Measurements from ENCODE around the gene PRKAG2.

DNA sequence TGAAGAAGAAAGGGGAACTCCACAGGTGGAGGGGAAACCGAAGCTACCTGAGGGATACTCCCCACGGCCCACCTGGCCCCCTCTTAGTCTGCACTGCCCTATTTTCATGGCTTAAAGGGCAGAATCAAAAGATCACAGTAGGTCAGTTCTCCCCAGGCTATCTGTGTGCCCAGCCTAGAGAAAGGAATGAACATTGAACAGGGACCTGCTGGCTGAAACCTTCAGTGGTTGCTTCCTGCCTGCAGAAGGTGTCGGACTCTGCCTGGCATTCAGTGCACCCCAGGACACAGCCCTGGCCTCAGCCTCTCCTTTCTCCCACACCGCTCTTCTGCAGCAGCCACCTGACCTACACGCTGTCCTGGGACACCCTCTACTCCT is 74.5 kb downstream of the PRKAG2 start:
- TF ChIP-seq EP300 (IDR thresholded peaks at IDR 0.05; ENCODE audit: borderline replicate concordance) = no peak
- no peak for TF ChIP-seq TEAD4 (IDR thresholded peaks at IDR 0.05)
- TF ChIP-seq CEBPB (IDR thresholded peaks at IDR 0.05) = no peak
- TF ChIP-seq, protein P1, sequence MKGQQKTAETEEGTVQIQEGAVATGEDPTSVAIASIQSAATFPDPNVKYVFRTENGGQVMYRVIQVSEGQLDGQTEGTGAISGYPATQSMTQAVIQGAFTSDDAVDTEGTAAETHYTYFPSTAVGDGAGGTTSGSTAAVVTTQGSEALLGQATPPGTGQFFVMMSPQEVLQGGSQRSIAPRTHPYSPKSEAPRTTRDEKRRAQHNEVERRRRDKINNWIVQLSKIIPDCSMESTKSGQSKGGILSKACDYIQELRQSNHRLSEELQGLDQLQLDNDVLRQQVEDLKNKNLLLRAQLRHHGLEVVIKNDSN (IDR thresholded peaks at IDR 0.05) = no peak
- TF ChIP-seq TAF1 (IDR thresholded peaks at IDR 0.05; ENCODE audit: low read depth) = no peak
- TF ChIP-seq RAD21 (IDR thresholded peaks at IDR 0.05; ENCODE audit: low read depth) = no peak
- TF ChIP-seq, protein P2, sequence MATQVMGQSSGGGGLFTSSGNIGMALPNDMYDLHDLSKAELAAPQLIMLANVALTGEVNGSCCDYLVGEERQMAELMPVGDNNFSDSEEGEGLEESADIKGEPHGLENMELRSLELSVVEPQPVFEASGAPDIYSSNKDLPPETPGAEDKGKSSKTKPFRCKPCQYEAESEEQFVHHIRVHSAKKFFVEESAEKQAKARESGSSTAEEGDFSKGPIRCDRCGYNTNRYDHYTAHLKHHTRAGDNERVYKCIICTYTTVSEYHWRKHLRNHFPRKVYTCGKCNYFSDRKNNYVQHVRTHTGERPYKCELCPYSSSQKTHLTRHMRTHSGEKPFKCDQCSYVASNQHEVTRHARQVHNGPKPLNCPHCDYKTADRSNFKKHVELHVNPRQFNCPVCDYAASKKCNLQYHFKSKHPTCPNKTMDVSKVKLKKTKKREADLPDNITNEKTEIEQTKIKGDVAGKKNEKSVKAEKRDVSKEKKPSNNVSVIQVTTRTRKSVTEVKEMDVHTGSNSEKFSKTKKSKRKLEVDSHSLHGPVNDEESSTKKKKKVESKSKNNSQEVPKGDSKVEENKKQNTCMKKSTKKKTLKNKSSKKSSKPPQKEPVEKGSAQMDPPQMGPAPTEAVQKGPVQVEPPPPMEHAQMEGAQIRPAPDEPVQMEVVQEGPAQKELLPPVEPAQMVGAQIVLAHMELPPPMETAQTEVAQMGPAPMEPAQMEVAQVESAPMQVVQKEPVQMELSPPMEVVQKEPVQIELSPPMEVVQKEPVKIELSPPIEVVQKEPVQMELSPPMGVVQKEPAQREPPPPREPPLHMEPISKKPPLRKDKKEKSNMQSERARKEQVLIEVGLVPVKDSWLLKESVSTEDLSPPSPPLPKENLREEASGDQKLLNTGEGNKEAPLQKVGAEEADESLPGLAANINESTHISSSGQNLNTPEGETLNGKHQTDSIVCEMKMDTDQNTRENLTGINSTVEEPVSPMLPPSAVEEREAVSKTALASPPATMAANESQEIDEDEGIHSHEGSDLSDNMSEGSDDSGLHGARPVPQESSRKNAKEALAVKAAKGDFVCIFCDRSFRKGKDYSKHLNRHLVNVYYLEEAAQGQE (IDR thresholded peaks at IDR 0.05; ENCODE audit: low read depth) = no peak
